H9 (cell line): ENCODE results near the gene SPECC1L. TPM values are rescaled to one million over a fixed set of nuclear protein-coding genes. Genes with fewer than 3 reads are reported as not detected.
"Not testable (repeated sequence)": the region's sequence is repeated elsewhere in the genome, so short reads cannot be mapped to it uniquely, and the experiment has no call there.

Source experiments
- DNase-seq: peaks from one replicate; pipeline ENCODE4 v3.0.0-alpha.2; 2017
- H2AFZ ChIP-seq: one replicate; pipeline ENCODE4 v1.6.1; 2013; ENCODE audit warnings: mild to moderate bottlenecking, low read length, control low read depth, moderate library complexity
- H2AK5ac ChIP-seq: 2 replicates; pipeline ENCODE4 v1.6.1; 2013; ENCODE audit warnings: low read length, control low read depth, mixed read lengths; ENCODE audit not compliant: insufficient read length
- H2BK120ac ChIP-seq: one replicate; pipeline ENCODE4 v1.6.1; 2013; ENCODE audit warnings: low read depth, mild to moderate bottlenecking, low read length, control low read depth, inconsistent platforms; ENCODE audit not compliant: poor library complexity, severe bottlenecking
- H2BK12ac ChIP-seq: 2 replicates; pipeline ENCODE4 v1.6.1; 2013; ENCODE audit warnings: low read length, control low read depth, mixed read lengths, low read depth; ENCODE audit not compliant: insufficient read length
- H2BK15ac ChIP-seq: 2 replicates; pipeline ENCODE4 v1.6.1; 2013; ENCODE audit warnings: low read depth, low read length, control low read depth
- H2BK20ac ChIP-seq: one replicate; pipeline ENCODE4 v1.6.1; 2013; ENCODE audit warnings: low read depth, mild to moderate bottlenecking, low read length, control low read depth, inconsistent platforms; ENCODE audit not compliant: poor library complexity, severe bottlenecking
- H2BK5ac ChIP-seq: 2 replicates; pipeline ENCODE4 v1.6.1; 2013; ENCODE audit warnings: low read length, control low read depth, mixed read lengths; ENCODE audit not compliant: insufficient read length
- H3K14ac ChIP-seq: 2 replicates; pipeline ENCODE4 v1.6.1; 2013; ENCODE audit warnings: low read length, control low read depth; ENCODE audit not compliant: insufficient read depth
- H3K18ac ChIP-seq: 2 replicates; pipeline ENCODE4 v1.6.1; 2013; ENCODE audit warnings: low read depth, mild to moderate bottlenecking, mixed read lengths, low read length, control low read depth; ENCODE audit not compliant: insufficient read length
- H3K23ac ChIP-seq: 2 replicates; pipeline ENCODE4 v1.6.1; 2013; ENCODE audit warnings: low read length, control low read depth, mixed read lengths, low read depth; ENCODE audit not compliant: insufficient read length
- H3K23me2 ChIP-seq: 2 replicates; pipeline ENCODE4 v1.6.1; 2013; ENCODE audit warnings: low read depth, mild to moderate bottlenecking, mixed read lengths, low read length, control low read depth; ENCODE audit not compliant: insufficient read length, poor library complexity, severe bottlenecking
- H3K27ac ChIP-seq: 2 replicates; pipeline ENCODE4 v1.5.1; 2013; ENCODE audit warnings: low read length, control low read depth, mixed read lengths, low read depth; ENCODE audit not compliant: insufficient read length
- H3K27me3 ChIP-seq: 2 replicates; pipeline ENCODE4 v1.6.1; 2013; ENCODE audit warnings: low read length, control low read depth, inconsistent platforms; ENCODE audit not compliant: insufficient read depth
- H3K4ac ChIP-seq: 2 replicates; pipeline ENCODE4 v1.6.1; 2013; ENCODE audit warnings: low read depth, mild to moderate bottlenecking, control low read depth, inconsistent platforms, low read length, moderate library complexity
- H3K4me1 ChIP-seq: 2 replicates; pipeline ENCODE4 v1.6.1; 2013; ENCODE audit warnings: low read length, control low read depth, inconsistent platforms; ENCODE audit not compliant: insufficient read depth
- H3K4me2 ChIP-seq: 2 replicates; pipeline ENCODE4 v1.6.1; 2013; ENCODE audit warnings: low read length, control low read depth, mixed read lengths; ENCODE audit not compliant: insufficient read length, insufficient read depth
- H3K56ac ChIP-seq: 2 replicates; pipeline ENCODE4 v1.6.1; 2013; ENCODE audit warnings: low read depth, mild to moderate bottlenecking, mixed read lengths, low read length, control low read depth; ENCODE audit not compliant: insufficient read length
- H3K79me1 ChIP-seq: 2 replicates; pipeline ENCODE4 v1.6.1; 2013; ENCODE audit warnings: low read depth, mild to moderate bottlenecking, moderate library complexity, low read length, control low read depth, inconsistent platforms; ENCODE audit not compliant: insufficient read depth, poor library complexity, severe bottlenecking
- H3K79me2 ChIP-seq: 2 replicates; pipeline ENCODE4 v1.6.1; 2013; ENCODE audit warnings: low read length, control low read depth, inconsistent platforms; ENCODE audit not compliant: insufficient read depth
- H3K9ac ChIP-seq: 2 replicates; pipeline ENCODE4 v1.6.1; 2013; ENCODE audit warnings: low read length, control low read depth, mixed read lengths; ENCODE audit not compliant: insufficient read length; ENCODE audit errors: extremely low read depth
- H3K9me3 ChIP-seq: one replicate; pipeline ENCODE4 v1.6.1; 2013; ENCODE audit warnings: low read depth, low read length, inconsistent platforms; ENCODE audit not compliant: control insufficient read depth
- H3T11ph ChIP-seq: one replicate; pipeline ENCODE4 v1.6.1; 2013; ENCODE audit warnings: mild to moderate bottlenecking, low read length, control low read depth, inconsistent platforms
- H4K20me1 ChIP-seq: one replicate; pipeline ENCODE4 v1.6.1; 2013; ENCODE audit not compliant: control insufficient read depth, insufficient read length, insufficient read depth
- H4K5ac ChIP-seq: 2 replicates; pipeline ENCODE4 v1.6.1; 2013; ENCODE audit warnings: low read depth, mild to moderate bottlenecking, mixed read lengths, low read length, control low read depth; ENCODE audit not compliant: insufficient read length
- H4K8ac ChIP-seq: replicated peaks from 2 replicates; pipeline ENCODE4 v1.6.1; 2013; ENCODE audit warnings: low read length, control low read depth, mixed read lengths, low read depth; ENCODE audit not compliant: insufficient read length
- H4K91ac ChIP-seq: 2 replicates; pipeline ENCODE4 v1.6.1; 2013; ENCODE audit warnings: low read depth, mild to moderate bottlenecking, moderate library complexity, mixed read lengths, low read length, control low read depth; ENCODE audit not compliant: insufficient read length
- H3K27ac Mint-ChIP-seq, 3 experiments: 2 replicates in 2 of 3; 3 replicates in 1 of 3; pipeline ENCODE4 v1.8.0; 2020 to 2021; ENCODE audit warnings: mixed read lengths in 3 of 3, mild to moderate bottlenecking in 1 of 3, moderate library complexity in 1 of 3
- H3K27me3 Mint-ChIP-seq: 2 replicates; pipeline ENCODE4 v1.8.0; 2021; ENCODE audit warnings: low read depth, mild to moderate bottlenecking, moderate library complexity, mixed read lengths
- H3K36me3 Mint-ChIP-seq, 3 experiments: 2 replicates in 2 of 3; 3 replicates in 1 of 3; pipeline ENCODE4 v1.8.0; 2020 to 2021; ENCODE audit warnings: low read depth in 3 of 3, mixed read lengths in 3 of 3; ENCODE audit not compliant: insufficient read depth in 1 of 3
- H3K4me1 Mint-ChIP-seq, 2 experiments: 2 replicates each; pipeline ENCODE4 v1.8.0; 2020; ENCODE audit warnings: mixed read lengths in 2 of 2
- H3K4me3 Mint-ChIP-seq, 2 experiments: 2 replicates in 1 of 2; 3 replicates in 1 of 2; pipeline ENCODE4 v1.8.0; 2020 to 2021; ENCODE audit warnings: mild to moderate bottlenecking in 2 of 2, mixed read lengths in 2 of 2, moderate library complexity in 1 of 2
- H3K9me3 Mint-ChIP-seq, 2 experiments: 2 replicates in 1 of 2; 3 replicates in 1 of 2; pipeline ENCODE4 v1.8.0; 2020; ENCODE audit warnings: mild to moderate bottlenecking in 2 of 2, mixed read lengths in 2 of 2, moderate library complexity in 1 of 2
- CTCF ChIP-seq: fragments of 200-600 bp; sonication (generic); conservative IDR thresholded peaks from 3 replicates; pipeline ENCODE4 v1.8.0; 2021; ENCODE audit warnings: antibody characterized with exemption, mild to moderate bottlenecking
- WGBS: extraction: QIAGEN DNeasy Blood & Tissue Kit; methylation state at CpG from one replicate; pipeline ENCODE4 v1.1.7; 2013; ENCODE audit warnings: missing lambda C conversion rate, low lambda C conversion rate, mixed read lengths; ENCODE audit not compliant: insufficient read length; ENCODE audit errors: extremely low coverage; 5-methylcytosine and 5-hydroxymethylcytosine counted together
- total RNA-seq: library from RNA; stranded (reverse); gene quantifications from 2 replicates; pipeline ENCODE4 v1.2.1, GENCODE V29; 2021

Gene SPECC1L
- total RNA-seq, 1 experiment from 2014 or later: 57.1 TPM

- Histone ChIP-seq H4K91ac (no peak overlapping the region), H3K18ac (no peak overlapping the region), H2BK5ac (no peak overlapping the region), H2BK15ac (no peak overlapping the region), H2BK120ac (no peak overlapping the region), H3K56ac (no peak overlapping the region), H3K23ac (no peak overlapping the region), H3K4me2 (no peak overlapping the region), H4K5ac (no peak overlapping the region), H3K23me2 (no peaks in the 10 kb centered on the region), H2AK5ac (no peak overlapping the region), H4K8ac (no peak overlapping the region), H3K79me1 (no peaks in the 10 kb centered on the region), H3T11ph (no peak overlapping the region), H2BK12ac (no peak overlapping the region), H3K79me2 (peaks cover 6% of the 10 kb centered on the region; the same call in 1 of the 2 replicates), H3K14ac (no peak overlapping the region), H3K4me1 (no peaks in the 10 kb centered on the region), H3K9me3 (no peaks in the 10 kb centered on the region), H2AFZ (no peak overlapping the region), H3K4ac (no peak overlapping the region), H2BK20ac (no peak overlapping the region), H3K27ac (no peak overlapping the region), H3K9ac (no peak overlapping the region), H4K20me1 (no peaks in the 10 kb centered on the region), H3K27me3 (no peaks in the 10 kb centered on the region)
- WGBS: no CpG with 5 or more reads among the region's 3 CpGs
- no peak for DNase-seq
- H3K36me3 Mint-ChIP-seq: no peaks in the 10 kb centered on the region; a peak in 1 of 7 replicates
- no peaks in the 10 kb centered on the region for H3K9me3 Mint-ChIP-seq
- no peak overlapping the region for H3K4me3 Mint-ChIP-seq
- TF ChIP-seq CTCF: no peak
- peaks cover 12 to 14% of the 10 kb centered on the region in 2 experiments for H3K4me1 Mint-ChIP-seq
- no peak overlapping the region for H3K27ac Mint-ChIP-seq
- no peaks in the 10 kb centered on the region for H3K27me3 Mint-ChIP-seq
Observed at GRCh38 chr22:24291515-24292201, 21.0 kb downstream of the SPECC1L start.

- not testable (repeated sequence) for H3K4ac ChIP-seq, H3K23me2 ChIP-seq, H3K9ac ChIP-seq, H3K23ac ChIP-seq, H3K79me1 ChIP-seq, H3K27me3 Mint-ChIP-seq, H2BK20ac ChIP-seq, DNase-seq, H4K5ac ChIP-seq, H4K91ac ChIP-seq, H3K9me3 Mint-ChIP-seq, H3K4me1 ChIP-seq, H3K56ac ChIP-seq, H2AK5ac ChIP-seq, H3T11ph ChIP-seq, H3K9me3 ChIP-seq, H3K36me3 Mint-ChIP-seq, H2BK5ac ChIP-seq, H3K27ac ChIP-seq, H3K27me3 ChIP-seq, H3K4me2 ChIP-seq, H3K27ac Mint-ChIP-seq, H3K79me2 ChIP-seq, H3K18ac ChIP-seq, H4K8ac ChIP-seq, H2BK120ac ChIP-seq, H2BK15ac ChIP-seq, H3K4me3 Mint-ChIP-seq, H4K20me1 ChIP-seq, H2BK12ac ChIP-seq, H3K14ac ChIP-seq, H2AFZ ChIP-seq
- WGBS: no CpG with 5 or more reads among the region's 3 CpGs
- H3K4me1 Mint-ChIP-seq: peaks cover 8 to 11% of the 10 kb centered on the region in 2 experiments
Observed at GRCh38 chr22:24292202-24292830, 21.7 kb downstream of the SPECC1L start.
